HepG2 (cell line): Measurements from ENCODE around the gene METAP2. TPM values are rescaled to one million over a fixed set of nuclear protein-coding genes. Genes with fewer than 3 reads are reported as not detected.

ENCODE experiments used
- ATAC-seq: fragments of 200-7000 bp; cut with Tn5 transposase; 3 replicates; pipeline ENCODE4 v1.9.1; 2020; ENCODE audit warnings: mild to moderate bottlenecking, moderate library complexity
- BruUV-seq: library from RNA; stranded (reverse); fragments of 400-500 nt; replicated peaks from 2 replicates; lab custom pipeline; 2021; lab: Mats Ljungman, UMichigan
- CTCF ChIA-PET: fragments of 300-600 bp; formaldehyde crosslinking; extraction: SDS; loops from one replicate; lab custom pipeline; 2021; ENCODE audit warnings: low total read pairs, inconsistent platforms, low intra/inter-chr PET ratio; lab: Yijun Ruan, JAX
- POLR2A ChIA-PET: fragments of 350-600 bp; sonication (Branson Sonifier 250); formaldehyde crosslinking; loops from one replicate; lab custom pipeline; 2020; ENCODE audit warnings: antibody characterized with exemption, inconsistent platforms; lab: Yijun Ruan, JAX
- DNase-seq: peaks from one replicate; pipeline ENCODE4 v3.0.0-alpha.2; 2015; ENCODE audit warnings: low spot score
- FAIRE-seq: peaks from 3 replicates; lab custom pipeline; 2011; peaks lifted over from hg19 to GRCh38; lab: Jason Lieb, UNC
- H2AFZ ChIP-seq: one replicate; pipeline ENCODE4 v1.6.1; 2011; ENCODE audit warnings: low read length, inconsistent platforms
- H3K27ac ChIP-seq: fragments of 300-600 bp; 3 replicates; pipeline ENCODE4 v1.8.0; 2011; ENCODE audit warnings: mixed run types, mild to moderate bottlenecking, mixed read lengths, low read length, inconsistent platforms; ENCODE audit not compliant: insufficient read depth; ENCODE audit errors: extremely low read length
- H3K27me3 ChIP-seq, 2 experiments: fragments of 200-600 bp in 1 of 2; 2 replicates in 1 of 2; 3 replicates in 1 of 2; pipeline versions ENCODE4 v1.6.0 to v1.8.0; 2011; ENCODE audit warnings: low read length in 2 of 2, mild to moderate bottlenecking in 2 of 2, moderate library complexity in 2 of 2, inconsistent platforms in 1 of 2; ENCODE audit not compliant: insufficient read depth in 2 of 2, control insufficient read depth in 1 of 2
- H3K36me3 ChIP-seq, 2 experiments: fragments of 200-600 bp in 1 of 2; replicated peaks in 1 of 2; 2 replicates in 1 of 2; 3 replicates in 1 of 2; pipeline versions ENCODE4 v1.5.1 to v1.8.0; 2011; ENCODE audit warnings: low read length in 2 of 2, inconsistent platforms in 1 of 2; ENCODE audit not compliant: insufficient read depth in 2 of 2, control insufficient read depth in 1 of 2
- H3K4me1 ChIP-seq: 2 replicates; pipeline ENCODE4 v1.5.1; 2012; ENCODE audit warnings: low read length, inconsistent platforms; ENCODE audit not compliant: insufficient read depth
- H3K4me2 ChIP-seq: 2 replicates; pipeline ENCODE4 v1.6.0; 2011; ENCODE audit warnings: low read depth, low read length, inconsistent platforms
- H3K4me3 ChIP-seq, 3 experiments: fragments of 200-600 bp in 1 of 3; sonication (generic), shearing (Covaris generic) in 1 of 3; replicated peaks in 1 of 3; 2 replicates each; pipeline ENCODE4 v1.5.1; 2011 to 2016; ENCODE audit warnings: low read length in 3 of 3, inconsistent platforms in 2 of 3, low read depth in 2 of 3, mild to moderate bottlenecking in 2 of 3, control low read depth in 1 of 3, mixed read lengths in 1 of 3; ENCODE audit not compliant: insufficient read depth in 1 of 3
- H3K79me2 ChIP-seq: one replicate; pipeline ENCODE4 v1.6.1; 2011; ENCODE audit warnings: low read length, inconsistent platforms; ENCODE audit not compliant: insufficient read depth
- H3K9ac ChIP-seq: 2 replicates; pipeline ENCODE4 v1.6.0; 2011; ENCODE audit warnings: mild to moderate bottlenecking, low read depth, low read length, inconsistent platforms; ENCODE audit not compliant: insufficient read depth
- H3K9me3 ChIP-seq: 2 replicates; pipeline ENCODE4 v1.5.1; 2012; ENCODE audit warnings: mild to moderate bottlenecking, low read length
- H4K20me1 ChIP-seq: 2 replicates; pipeline ENCODE4 v1.6.0; 2011; ENCODE audit warnings: inconsistent platforms, mild to moderate bottlenecking, low read length, moderate library complexity; ENCODE audit not compliant: insufficient read depth
- RARA ChIP-seq: IDR thresholded peaks from 2 replicates; pipeline ENCODE4 v1.6.1; 2016; ENCODE audit warnings: missing genetic modification reagents, missing compliant biosample characterization
- SP1 ChIP-seq, 2 experiments: fragments of 450-650 bp in 1 of 2; sonication (generic) in 1 of 2; formaldehyde crosslinking in 1 of 2; IDR thresholded peaks; 2 replicates each; pipeline versions ENCODE4 v1.4.0 to v1.6.1; 2016 to 2020; ENCODE audit warnings: missing genetic modification reagents in 1 of 2
- ZNF10 ChIP-seq: sonication (generic); formaldehyde crosslinking; IDR thresholded peaks from 2 replicates; pipeline ENCODE4 v1.4.0; 2020; ENCODE audit warnings: mild to moderate bottlenecking, low read depth, missing genetic modification reagents, borderline replicate concordance
- WGBS: methylation state at CpG from one replicate; pipeline ENCODE4 v1.1.6; 2017; ENCODE audit warnings: low lambda C conversion rate; 5-methylcytosine and 5-hydroxymethylcytosine counted together
- in situ Hi-C: cut with HindIII; loops from 2 replicates; pipeline ENCODE4 v1.10.0; 2017; ENCODE audit warnings: low pct_unique_long_range_greater_than_20kb; ENCODE audit not compliant: extremely low pct_ligation_motif_present
- intact Hi-C: fragments of 100-400 bp; cut with micrococcal nuclease; formaldehyde crosslinking; loops from one replicate; pipeline ENCODE4 v1.10.0; 2022; ENCODE audit not compliant: unreplicated experiment
- polyA plus RNA-seq, 8 experiments: library from polyadenylated mRNA; depleted of rRNA in 3 of 8; stranded (reverse) in 7 of 8; unstranded in 1 of 8; fragments of >200 nt; fragmentation: Illumina TruSeq in 4 of 8; extraction: Trizol in 4 of 8; gene quantifications; 2 replicates each; pipeline versions ENCODE4 v1.2.1 to v1.2.3, GENCODE V29; 2011 to 2016; ENCODE audit warnings: low read depth in 4 of 8, missing spikeins in 1 of 8, mixed read lengths in 1 of 8; ENCODE audit not compliant: insufficient read depth in 1 of 8
- total RNA-seq, 5 experiments: library from RNA; depleted of rRNA; stranded (reverse); fragments of >200 nt; fragmentation: Illumina TruSeq; extraction: Trizol; gene quantifications; 2 replicates each; pipeline ENCODE4 v1.2.3, GENCODE V29; 2016; ENCODE audit warnings: low read depth in 1 of 5
- TF ChIP-seq, protein P1 (sequence below): sonication (generic); formaldehyde crosslinking; IDR thresholded peaks from 2 replicates; pipeline ENCODE4 v1.8.0; 2022; ENCODE audit warnings: mild to moderate bottlenecking, missing genetic modification reagents, borderline replicate concordance
- TF ChIP-seq, protein P2 (sequence below), 2 experiments: fragments of 450-650 bp in 1 of 2; sonication (generic) in 1 of 2; formaldehyde crosslinking; IDR thresholded peaks; 2 replicates each; pipeline versions ENCODE4 v1.5.0 to v1.8.0; 2020 to 2022; ENCODE audit warnings: mild to moderate bottlenecking in 1 of 2, missing genetic modification reagents in 1 of 2

Gene METAP2
- total and polyA plus RNA-seq, 2 of the 13 experiments (the other 11 are each of a cell fraction or from before 2014, with no cell fraction given): 67.8 to 131 TPM

DNA sequence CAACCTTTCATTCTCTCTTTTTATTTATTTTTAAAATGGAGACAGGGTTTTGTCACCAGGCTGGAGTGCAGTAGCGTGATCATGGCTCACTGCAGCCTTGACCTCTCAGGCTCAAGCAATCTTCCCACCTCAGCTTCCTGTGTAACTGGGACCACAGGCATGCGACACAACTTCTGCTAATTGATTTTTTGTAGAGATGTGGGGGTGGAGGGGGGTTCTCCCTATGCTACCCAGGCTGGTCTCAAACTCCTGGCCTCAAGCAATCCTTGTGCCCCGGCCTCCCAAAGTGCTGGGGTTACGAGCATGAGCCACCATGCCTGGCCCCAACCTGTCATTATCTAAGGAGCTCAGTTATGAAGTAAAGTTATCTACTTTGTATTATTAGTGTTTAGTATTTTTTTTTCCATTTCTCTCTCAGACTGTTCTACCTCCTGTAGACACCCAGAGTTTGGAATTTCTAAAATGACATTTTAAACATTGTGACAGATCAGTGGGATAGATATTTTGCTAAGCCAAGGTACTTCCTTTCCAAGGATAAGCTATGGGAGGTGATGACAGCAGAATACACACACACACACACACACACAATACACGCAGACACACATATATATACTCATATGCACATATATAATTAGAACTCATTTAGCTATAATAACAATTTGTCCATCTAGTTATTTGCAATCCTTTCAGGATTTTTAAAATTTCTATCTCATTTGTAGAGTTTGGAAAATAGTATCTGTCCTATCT lies 79.4 kb downstream of the METAP2 start:
- intact Hi-C loops: no loop called here

DNA sequence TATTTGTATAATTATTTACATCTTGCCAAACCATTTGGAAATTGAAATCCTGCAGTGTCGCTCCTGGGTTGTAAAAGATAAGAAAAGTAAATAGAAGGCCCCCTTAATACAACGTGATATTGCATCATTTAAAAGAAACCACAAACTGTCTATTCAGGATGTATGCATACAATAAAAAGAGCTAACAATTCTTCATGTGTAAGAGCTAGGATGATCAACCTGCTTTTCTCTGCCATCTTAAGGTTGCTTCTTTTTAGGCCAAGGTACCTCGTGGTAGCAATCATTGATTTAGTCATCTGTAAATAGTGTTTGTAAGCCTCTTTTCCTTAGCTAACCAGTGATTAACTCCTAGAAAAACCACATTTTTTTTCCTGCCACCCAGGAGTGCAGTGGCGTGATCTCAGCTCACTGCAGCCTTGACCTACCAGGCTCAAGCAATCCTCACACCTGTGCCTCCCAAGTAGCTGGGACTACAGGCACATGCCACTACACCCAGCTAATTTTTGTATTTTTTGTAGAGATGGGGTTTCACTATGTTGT lies 80.7 kb downstream of the METAP2 start:
- no TSS peak for BruUV-seq
- intact Hi-C loops: no loop called here
- Histone ChIP-seq H2AFZ (no peak overlapping the region), H3K4me3 (no peak overlapping the region), H3K27ac (no peak overlapping the region), H3K79me2 (no peaks in the 10 kb centered on the region), H3K36me3 (no peaks in the 10 kb centered on the region), H3K9me3 (no peaks in the 10 kb centered on the region), H3K4me2 (no peak overlapping the region), H4K20me1 (no peaks in the 10 kb centered on the region), H3K4me1 (no peaks in the 10 kb centered on the region; the same call in 1 of the 2 replicates), H3K9ac (no peak overlapping the region), H3K27me3 (peaks cover 0 to 9% of the 10 kb centered on the region in 2 experiments; a peak in 2 of 5 replicates)
- DNase-seq (no peak), FAIRE-seq (no peak), ATAC-seq (no peak)
- in situ Hi-C loops: no loop called here
- 12% methylated on average over 4 of the region's 4 CpGs for WGBS
- ChIA-PET POLR2A (no interaction called here), CTCF (no interaction called here)
- TF ChIP-seq SP1 (IDR thresholded peaks at IDR 0.05): no peak
- TF ChIP-seq SP1 (CRISPR knock-in tag; IDR thresholded peaks at IDR 0.05): no peak
- TF ChIP-seq, protein P1, sequence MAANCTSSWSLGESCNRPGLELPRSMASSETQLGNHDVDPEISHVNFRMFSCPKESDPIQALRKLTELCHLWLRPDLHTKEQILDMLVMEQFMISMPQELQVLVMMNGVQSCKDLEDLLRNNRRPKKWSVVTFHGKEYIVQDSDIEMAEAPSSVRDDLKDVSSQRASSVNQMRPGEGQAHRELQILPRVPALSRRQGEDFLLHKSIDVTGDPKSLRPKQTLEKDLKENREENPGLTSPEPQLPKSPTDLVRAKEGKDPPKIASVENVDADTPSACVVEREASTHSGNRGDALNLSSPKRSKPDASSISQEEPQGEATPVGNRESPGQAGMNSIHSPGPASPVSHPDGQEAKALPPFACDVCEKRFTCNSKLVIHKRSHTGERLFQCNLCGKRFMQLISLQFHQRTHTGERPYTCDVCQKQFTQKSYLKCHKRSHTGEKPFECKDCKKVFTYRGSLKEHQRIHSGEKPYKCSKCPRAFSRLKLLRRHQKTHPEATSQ: no peak
- TF ChIP-seq, protein P2, sequence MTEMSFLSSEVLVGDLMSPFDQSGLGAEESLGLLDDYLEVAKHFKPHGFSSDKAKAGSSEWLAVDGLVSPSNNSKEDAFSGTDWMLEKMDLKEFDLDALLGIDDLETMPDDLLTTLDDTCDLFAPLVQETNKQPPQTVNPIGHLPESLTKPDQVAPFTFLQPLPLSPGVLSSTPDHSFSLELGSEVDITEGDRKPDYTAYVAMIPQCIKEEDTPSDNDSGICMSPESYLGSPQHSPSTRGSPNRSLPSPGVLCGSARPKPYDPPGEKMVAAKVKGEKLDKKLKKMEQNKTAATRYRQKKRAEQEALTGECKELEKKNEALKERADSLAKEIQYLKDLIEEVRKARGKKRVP (CRISPR knock-in tag; IDR thresholded peaks at IDR 0.05): 0 out of 4 replicates have a peak, but pooled peaks of 1 of the 2 experiments have one; percentile 38

More for the DNA sequence above, 79.4 kb downstream of the METAP2 start:
- no peak overlapping the region for H3K27ac ChIP-seq
- TF ChIP-seq ZNF10 (no peak), RARA (0 out of 2 replicates have a peak, but pooled peaks have one; percentile 10)
- TF ChIP-seq, all 625 proteins: peak for 1
- Histone ChIP-seq H3K9me3 (peaks cover 4% of the 10 kb centered on the region), H3K36me3 (no peaks in the 10 kb centered on the region), H3K9ac (no peak overlapping the region), H3K4me1 (no peaks in the 10 kb centered on the region; the same call in 1 of the 2 replicates), H3K27me3 (peaks cover 0 to 17% of the 10 kb centered on the region in 2 experiments; a peak in 2 of 5 replicates), H3K79me2 (no peaks in the 10 kb centered on the region), H2AFZ (no peak overlapping the region), H4K20me1 (no peaks in the 10 kb centered on the region), H3K4me3 (no peak overlapping the region), H3K4me2 (no peak overlapping the region)
- CTCF ChIA-PET: no interaction called here
- no peak for ATAC-seq
- POLR2A ChIA-PET: no interaction called here
- DNase-seq: no peak
- 33% methylated on average over 5 of the region's 5 CpGs for WGBS
- in situ Hi-C loops: no loop called here
- FAIRE-seq: no peak
- BruUV-seq: no TSS peak
